SK-N-SH treated with all-trans-retinoic acid at 6 μM for 48 hours (cell line): Measurements from ENCODE around the gene CTAGE1.

Source experiments
- ARNTL ChIP-seq: fragments of 450-650 bp; formaldehyde crosslinking; IDR thresholded peaks from 2 replicates; pipeline ENCODE4 v1.5.0; 2020; ENCODE audit warnings: low read depth, mild to moderate bottlenecking, moderate library complexity, borderline replicate concordance
- BACH2 ChIP-seq: fragments of 250-450 bp; sonication (Bioruptor Pico); IDR thresholded peaks from 2 replicates; pipeline ENCODE4 v1.9.0; 2021; ENCODE audit warnings: mild to moderate bottlenecking, borderline replicate concordance
- CSDC2 ChIP-seq: fragments of 250-450 bp; sonication (Bioruptor Pico); IDR thresholded peaks from 2 replicates; pipeline ENCODE4 v1.5.0; 2020; ENCODE audit warnings: mild to moderate bottlenecking, moderate library complexity
- GLIS3 ChIP-seq: fragments of 250-450 bp; sonication (Bioruptor Pico); IDR thresholded peaks from 2 replicates; pipeline ENCODE4 v1.5.0; 2020; ENCODE audit warnings: mild to moderate bottlenecking, moderate library complexity
- PPARA ChIP-seq: fragments of 250-450 bp; sonication (Bioruptor Pico); IDR thresholded peaks from 2 replicates; pipeline ENCODE4 v1.5.0; 2020; ENCODE audit warnings: mild to moderate bottlenecking, borderline replicate concordance
- RARB ChIP-seq: fragments of 250-450 bp; sonication (Bioruptor Pico); IDR thresholded peaks from 2 replicates; pipeline ENCODE4 v1.8.0; 2021; ENCODE audit warnings: mild to moderate bottlenecking, moderate library complexity
- TCF4 ChIP-seq: fragments of 250-450 bp; sonication (Bioruptor Pico); IDR thresholded peaks from 2 replicates; pipeline ENCODE4 v1.8.0; 2021; ENCODE audit warnings: mild to moderate bottlenecking, moderate library complexity, borderline replicate concordance
- TOX ChIP-seq: fragments of 250-450 bp; sonication (Bioruptor Pico); IDR thresholded peaks from 2 replicates; pipeline ENCODE4 v1.8.0; 2021; ENCODE audit warnings: mild to moderate bottlenecking, moderate library complexity, borderline replicate concordance
- ZC3H10 ChIP-seq: fragments of 250-450 bp; sonication (Bioruptor Pico); IDR thresholded peaks from 2 replicates; pipeline ENCODE4 v1.5.1; 2021; ENCODE audit warnings: mild to moderate bottlenecking, moderate library complexity
- ZFP3 ChIP-seq: fragments of 250-450 bp; sonication (Bioruptor Pico); IDR thresholded peaks from 2 replicates; pipeline ENCODE4 v1.5.0; 2020; ENCODE audit warnings: mild to moderate bottlenecking, moderate library complexity
- ZNF70 ChIP-seq: fragments of 450-650 bp; formaldehyde crosslinking; IDR thresholded peaks from 2 replicates; pipeline ENCODE4 v1.5.0; 2020; ENCODE audit warnings: mild to moderate bottlenecking, moderate library complexity
- ZNF8 ChIP-seq: fragments of 450-650 bp; formaldehyde crosslinking; IDR thresholded peaks from 2 replicates; pipeline ENCODE4 v1.5.0; 2020; ENCODE audit warnings: mild to moderate bottlenecking, moderate library complexity
- TF ChIP-seq, protein P1 (sequence below): fragments of 250-450 bp; sonication (Bioruptor Pico); IDR thresholded peaks from 2 replicates; pipeline ENCODE4 v1.5.1; 2021; ENCODE audit warnings: mild to moderate bottlenecking, moderate library complexity
- TF ChIP-seq, protein P2 (sequence below): fragments of 250-450 bp; sonication (Bioruptor Pico); IDR thresholded peaks from 2 replicates; pipeline ENCODE4 v1.8.0; 2020; ENCODE audit warnings: mild to moderate bottlenecking, moderate library complexity, borderline replicate concordance

DNA sequence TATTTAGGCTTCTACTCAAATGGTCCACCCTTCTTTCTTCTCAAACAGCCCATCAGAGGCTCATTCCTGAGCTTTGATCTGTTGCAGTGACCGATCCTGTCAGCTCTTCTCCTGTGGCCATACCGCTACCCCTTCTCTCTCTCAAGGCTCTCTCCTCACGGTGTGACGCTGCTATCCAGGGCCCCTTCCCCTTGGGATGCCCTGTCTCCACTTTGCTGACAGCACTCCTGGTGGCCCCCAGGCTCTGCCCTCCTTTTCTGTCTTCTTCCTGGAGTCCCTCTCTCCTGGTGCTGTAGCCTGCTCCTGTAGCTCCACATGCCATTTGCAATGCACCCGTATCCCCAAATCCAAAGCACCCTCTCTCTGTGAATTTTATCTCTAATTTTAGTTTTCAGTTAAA, 45.4 kb upstream of the CTAGE1 start:
- TF ChIP-seq ZC3H10 (no peak), CSDC2 (CRISPR knock-in tag) (no peak), ARNTL (CRISPR knock-in tag) (no peak), PPARA (no peak), BACH2 (no peak), TCF4 (CRISPR knock-in tag) (no peak), GLIS3 (CRISPR knock-in tag) (no peak), RARB (CRISPR knock-in tag) (no peak), ZNF70 (no peak), TOX (CRISPR knock-in tag) (no peak), ZFP3 (CRISPR knock-in tag) (no peak), ZNF8 (CRISPR knock-in tag) (no peak)
- TF ChIP-seq, protein P1, sequence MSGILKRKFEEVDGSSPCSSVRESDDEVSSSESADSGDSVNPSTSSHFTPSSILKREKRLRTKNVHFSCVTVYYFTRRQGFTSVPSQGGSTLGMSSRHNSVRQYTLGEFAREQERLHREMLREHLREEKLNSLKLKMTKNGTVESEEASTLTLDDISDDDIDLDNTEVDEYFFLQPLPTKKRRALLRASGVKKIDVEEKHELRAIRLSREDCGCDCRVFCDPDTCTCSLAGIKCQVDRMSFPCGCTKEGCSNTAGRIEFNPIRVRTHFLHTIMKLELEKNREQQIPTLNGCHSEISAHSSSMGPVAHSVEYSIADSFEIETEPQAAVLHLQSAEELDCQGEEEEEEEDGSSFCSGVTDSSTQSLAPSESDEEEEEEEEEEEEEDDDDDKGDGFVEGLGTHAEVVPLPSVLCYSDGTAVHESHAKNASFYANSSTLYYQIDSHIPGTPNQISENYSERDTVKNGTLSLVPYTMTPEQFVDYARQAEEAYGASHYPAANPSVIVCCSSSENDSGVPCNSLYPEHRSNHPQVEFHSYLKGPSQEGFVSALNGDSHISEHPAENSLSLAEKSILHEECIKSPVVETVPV (CRISPR knock-in tag): no peak
- TF ChIP-seq, protein P2, sequence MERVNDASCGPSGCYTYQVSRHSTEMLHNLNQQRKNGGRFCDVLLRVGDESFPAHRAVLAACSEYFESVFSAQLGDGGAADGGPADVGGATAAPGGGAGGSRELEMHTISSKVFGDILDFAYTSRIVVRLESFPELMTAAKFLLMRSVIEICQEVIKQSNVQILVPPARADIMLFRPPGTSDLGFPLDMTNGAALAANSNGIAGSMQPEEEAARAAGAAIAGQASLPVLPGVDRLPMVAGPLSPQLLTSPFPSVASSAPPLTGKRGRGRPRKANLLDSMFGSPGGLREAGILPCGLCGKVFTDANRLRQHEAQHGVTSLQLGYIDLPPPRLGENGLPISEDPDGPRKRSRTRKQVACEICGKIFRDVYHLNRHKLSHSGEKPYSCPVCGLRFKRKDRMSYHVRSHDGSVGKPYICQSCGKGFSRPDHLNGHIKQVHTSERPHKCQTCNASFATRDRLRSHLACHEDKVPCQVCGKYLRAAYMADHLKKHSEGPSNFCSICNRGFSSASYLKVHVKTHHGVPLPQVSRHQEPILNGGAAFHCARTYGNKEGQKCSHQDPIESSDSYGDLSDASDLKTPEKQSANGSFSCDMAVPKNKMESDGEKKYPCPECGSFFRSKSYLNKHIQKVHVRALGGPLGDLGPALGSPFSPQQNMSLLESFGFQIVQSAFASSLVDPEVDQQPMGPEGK (CRISPR knock-in tag): no peak
